Urinary bladder (tissue), 4 donors: Measurements from ENCODE around the gene PDIA6. TPM values are rescaled to one million over a fixed set of nuclear protein-coding genes. Genes with fewer than 3 reads are reported as not detected.
"Not testable (repeated sequence)": the region's sequence is repeated elsewhere in the genome, so short reads cannot be mapped to it uniquely, and the experiment has no call there.

ENCODE experiments used
- DNase-seq: peaks from one replicate; pipeline ENCODE4 v3.0.0-alpha.2; 2015; ENCODE audit errors: extremely low spot score
- H3K27ac ChIP-seq: one replicate; pipeline ENCODE4 v1.5.1; 2013; ENCODE audit warnings: low read depth, mild to moderate bottlenecking, moderate library complexity
- H3K36me3 ChIP-seq: one replicate; pipeline ENCODE4 v1.6.1; 2013; ENCODE audit warnings: mild to moderate bottlenecking, moderate library complexity; ENCODE audit not compliant: insufficient read depth
- H3K4me1 ChIP-seq: one replicate; pipeline ENCODE4 v1.6.1; 2013; ENCODE audit warnings: mild to moderate bottlenecking, moderate library complexity; ENCODE audit not compliant: insufficient read depth
- H3K4me3 ChIP-seq: one replicate; pipeline ENCODE4 v1.5.1; 2013; ENCODE audit warnings: low read depth, low read length
- WGBS: extraction: QIAGEN DNeasy Blood & Tissue Kit; methylation state at CpG from one replicate; pipeline ENCODE4 v1.1.7; 2013; 5-methylcytosine and 5-hydroxymethylcytosine counted together
- polyA plus RNA-seq: library from polyadenylated mRNA; stranded (reverse); fragments of 200-250 nt; gene quantifications from one replicate; pipeline ENCODE4 v1.2.3, GENCODE V29; 2013
- total RNA-seq: library from RNA; depleted of rRNA; stranded (reverse); fragments of >200 nt; gene quantifications from one replicate; pipeline ENCODE4 v1.2.3, GENCODE V29; 2014
- donor health status: healthy with polysubstance abuse.
- donor health status: healthy.

PDIA6 gene
- total and polyA plus RNA-seq, 2 donors = 139 to 166 TPM

GRCh38 chr2:10828346-10828745, 15.8 kb upstream of the PDIA6 start:
- no peak overlapping the region for H3K27ac ChIP-seq
- WGBS = 72% methylated on average over 11 of the region's 11 CpGs

GRCh38 chr2:10826625-10827024, 14.0 kb upstream of the PDIA6 start:
- no peak for DNase-seq
- Histone ChIP-seq H3K4me1 (no peaks in the 10 kb centered on the region), H3K27ac (no peak overlapping the region), H3K36me3 (no peaks in the 10 kb centered on the region), H3K4me3 (no peak overlapping the region)
- 79% methylated on average over 8 of the region's 8 CpGs for WGBS

More at GRCh38 chr2:10828346-10828745, 15.8 kb upstream of the PDIA6 start:
- Histone ChIP-seq H3K36me3 (no peaks in the 10 kb centered on the region), H3K4me1 (no peaks in the 10 kb centered on the region), H3K4me3 (no peak overlapping the region)
- no peak for DNase-seq

GRCh38 chr2:10826026-10826425, 13.4 kb upstream of the PDIA6 start:
- Histone ChIP-seq H3K36me3 (no peaks in the 10 kb centered on the region), H3K4me1 (no peaks in the 10 kb centered on the region), H3K4me3 (no peak overlapping the region), H3K27ac (no peak overlapping the region)
- no peak for DNase-seq
- WGBS = 86% methylated on average over 8 of the region's 8 CpGs

- 90% methylated on average over 4 of the region's 4 CpGs for WGBS
- no peak overlapping the region for H3K4me3 ChIP-seq
- no peak for DNase-seq
- no peak overlapping the region for H3K27ac ChIP-seq
- no peaks in the 10 kb centered on the region for H3K4me1 ChIP-seq
- no peaks in the 10 kb centered on the region for H3K36me3 ChIP-seq
Measured at GRCh38 chr2:10824191-10824590, 11.6 kb upstream of the PDIA6 start.

- 75% methylated on average over 13 of the region's 13 CpGs for WGBS
- no peaks in the 10 kb centered on the region for H3K36me3 ChIP-seq
- no peak overlapping the region for H3K4me3 ChIP-seq
- H3K27ac ChIP-seq = no peak overlapping the region
- no peaks in the 10 kb centered on the region for H3K4me1 ChIP-seq
- DNase-seq = no peak
Measured at GRCh38 chr2:10820978-10821695, 8.6 kb upstream of the PDIA6 start.

GRCh38 chr2:10820562-10820961, 8.0 kb upstream of the PDIA6 start:
- H3K4me3 ChIP-seq = no peak overlapping the region
- no peak for DNase-seq
- no peaks in the 10 kb centered on the region for H3K4me1 ChIP-seq
- no peak overlapping the region for H3K27ac ChIP-seq
- no peaks in the 10 kb centered on the region for H3K36me3 ChIP-seq
- WGBS = 35% methylated on average over 8 of the region's 8 CpGs

DNA sequence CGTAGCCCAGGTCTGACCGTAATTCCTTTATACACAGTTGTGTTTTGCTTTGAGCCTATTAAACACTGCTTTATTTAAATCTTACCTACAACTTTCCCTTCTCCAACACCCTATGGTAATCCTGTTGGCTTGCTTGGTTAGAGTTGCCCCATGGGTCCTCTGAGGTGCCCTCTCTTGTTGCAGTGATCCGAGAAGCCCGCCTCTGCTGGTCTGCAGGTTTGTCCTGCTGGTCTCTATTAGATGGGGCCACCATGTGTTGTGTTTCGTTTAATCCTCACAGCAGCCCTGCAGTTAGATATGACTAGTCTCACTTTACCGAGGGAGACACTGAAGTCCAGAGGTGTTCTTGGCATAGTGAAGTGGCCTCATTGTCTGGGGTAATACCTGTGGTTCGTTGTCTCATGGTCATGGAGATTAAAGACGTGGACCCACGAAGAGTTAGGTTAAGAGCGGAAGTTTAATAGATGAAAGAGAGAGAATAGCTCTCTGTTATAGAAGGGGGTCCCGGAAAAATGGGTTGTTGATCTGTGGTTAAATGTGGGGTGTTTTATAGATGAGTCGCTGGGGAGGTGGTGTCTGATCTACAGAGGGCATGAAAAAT, 7.2 kb upstream of the PDIA6 start:
- Histone ChIP-seq H3K27ac (no peak overlapping the region), H3K4me1 (no peaks in the 10 kb centered on the region), H3K4me3 (no peak overlapping the region), H3K36me3 (no peaks in the 10 kb centered on the region)
- WGBS = 90% methylated on average over 12 of the region's 12 CpGs
- no peak for DNase-seq

- DNase-seq = no peak
- no peaks in the 10 kb centered on the region for H3K36me3 ChIP-seq
- H3K4me1 ChIP-seq = no peaks in the 10 kb centered on the region
- 73% methylated on average over 3 of the region's 3 CpGs for WGBS
- H3K27ac ChIP-seq = no peak overlapping the region
- H3K4me3 ChIP-seq = no peak overlapping the region
Measured at GRCh38 chr2:10818984-10819383, 6.4 kb upstream of the PDIA6 start.

DNA sequence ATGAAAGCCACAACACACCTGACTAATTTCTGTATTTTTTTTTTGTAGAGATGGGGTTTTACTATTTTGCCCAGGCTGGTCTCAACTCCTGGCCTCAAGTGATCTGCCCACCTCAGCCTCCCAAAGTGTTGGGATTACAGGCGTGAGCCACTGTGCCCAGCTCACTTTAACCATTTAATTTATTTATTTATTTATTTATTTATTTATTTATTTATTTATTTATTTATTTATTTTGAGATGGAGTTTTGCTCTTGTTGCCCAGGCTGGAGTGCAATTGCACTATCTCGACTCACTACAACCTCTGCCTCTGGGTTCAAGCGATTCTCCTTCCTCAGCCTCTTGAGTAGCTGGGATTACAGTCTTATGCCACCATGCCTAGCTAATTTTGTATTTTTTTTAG, 5.7 kb upstream of the PDIA6 start:
- H3K27ac ChIP-seq, H3K36me3 ChIP-seq, H3K4me3 ChIP-seq, H3K4me1 ChIP-seq, DNase-seq: not testable (repeated sequence)
- 92% methylated on average over 3 of the region's 3 CpGs for WGBS

DNA sequence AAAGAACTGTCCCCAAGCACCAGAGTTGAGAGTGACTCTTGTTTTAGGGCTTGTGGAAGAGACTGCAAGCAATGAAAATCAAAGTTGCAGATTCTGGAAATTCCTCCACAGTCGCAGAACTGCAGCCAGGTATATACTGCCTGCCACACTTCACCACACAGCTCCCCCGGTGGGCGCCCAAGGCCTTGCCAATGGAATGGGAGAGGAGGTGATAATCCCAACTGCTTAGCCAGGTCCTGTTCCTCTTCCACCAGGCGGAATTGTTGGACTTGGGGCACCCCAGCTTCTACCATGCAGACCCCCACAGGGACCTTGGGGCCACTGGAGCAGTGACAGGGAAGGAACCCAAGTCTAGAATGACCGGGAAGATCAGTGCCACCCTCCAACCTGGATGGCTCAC, 4.8 kb upstream of the PDIA6 start:
- WGBS = 41% methylated on average over 5 of the region's 5 CpGs
- H3K4me3 ChIP-seq = no peak overlapping the region
- DNase-seq = no peak

GRCh38 chr2:10814571-10815331, 2.2 kb upstream of the PDIA6 start:
- no peaks in the 10 kb centered on the region for H3K4me1 ChIP-seq
- no peak overlapping the region for H3K4me3 ChIP-seq
- 64% methylated on average over 16 of the region's 16 CpGs for WGBS
- no peak overlapping the region for H3K27ac ChIP-seq
- H3K36me3 ChIP-seq = no peaks in the 10 kb centered on the region
- no peak for DNase-seq

More for the DNA sequence above, 4.8 kb upstream of the PDIA6 start:
- H3K27ac ChIP-seq = no peak overlapping the region
- H3K36me3 ChIP-seq = no peaks in the 10 kb centered on the region
- H3K4me1 ChIP-seq = no peaks in the 10 kb centered on the region

- Histone ChIP-seq H3K4me1 (no peaks in the 10 kb centered on the region), H3K4me3 (no peak overlapping the region), H3K36me3 (no peaks in the 10 kb centered on the region), H3K27ac (no peak overlapping the region)
- DNase-seq = no peak
- WGBS = 61% methylated on average over 10 of the region's 10 CpGs
Measured at GRCh38 chr2:10814142-10814541, 1.6 kb upstream of the PDIA6 start.

GRCh38 chr2:10813163-10814138, 866 bp upstream of the PDIA6 start:
- not testable (repeated sequence) for H3K27ac ChIP-seq, H3K36me3 ChIP-seq, DNase-seq, H3K4me1 ChIP-seq
- whole genome bisulfite sequencing = 57% methylated on average over 37 of the region's 37 CpGs
- peak overlapping the region; percentile 96 for H3K4me3 ChIP-seq
